GM23338 (cell line): Measurements from ENCODE around the gene ADAMTSL2. TPM values are rescaled to one million over a fixed set of nuclear protein-coding genes. Genes with fewer than 3 reads are reported as not detected.
A peak's percentile ranks its signal among the peaks of the same experiment; 100 is the strongest.

Experiments used
- ATAC-seq: fragments of 200-7000 bp; cut with Tn5 transposase; 3 replicates; pipeline ENCODE4 v1.9.1; 2020
- DNase-seq: peaks from one replicate; pipeline ENCODE4 v3.0.0-alpha.2; 2015; ENCODE audit warnings: low spot score
- H2AFZ ChIP-seq: fragments of 200-600 bp; sonication (generic); 2 replicates; pipeline ENCODE4 v1.8.0; 2016; ENCODE audit warnings: antibody characterized with exemption, mild to moderate bottlenecking, moderate library complexity
- H3F3A ChIP-seq: fragments of 200-600 bp; sonication (generic); replicated peaks from 2 replicates; pipeline ENCODE4 v1.8.0; 2017; ENCODE audit warnings: antibody characterized with exemption, mixed run types, low read depth
- H3K27ac ChIP-seq: fragments of 200-600 bp; sonication (generic); 2 replicates; pipeline ENCODE4 v1.6.1; 2016; ENCODE audit warnings: low read depth
- H3K27me3 ChIP-seq: fragments of 200-600 bp; sonication (generic); 2 replicates; pipeline ENCODE4 v1.8.0; 2016; ENCODE audit warnings: mild to moderate bottlenecking, mixed run types, moderate library complexity; ENCODE audit not compliant: insufficient read depth
- H3K36me3 ChIP-seq: fragments of 200-600 bp; sonication (generic); 2 replicates; pipeline ENCODE4 v1.8.0; 2016; ENCODE audit warnings: mild to moderate bottlenecking; ENCODE audit not compliant: insufficient read depth
- H3K4me1 ChIP-seq: fragments of 200-600 bp; sonication (generic); 2 replicates; pipeline ENCODE4 v1.8.0; 2016; ENCODE audit warnings: mild to moderate bottlenecking, moderate library complexity; ENCODE audit not compliant: insufficient read depth
- H3K4me2 ChIP-seq: fragments of 200-600 bp; sonication (generic); 2 replicates; pipeline ENCODE4 v1.7.1; 2017; ENCODE audit warnings: mixed run types
- H3K4me3 ChIP-seq: fragments of 200-600 bp; sonication (generic); 2 replicates; pipeline ENCODE4 v1.6.1; 2016; ENCODE audit warnings: mixed run types
- H3K79me2 ChIP-seq: fragments of 200-600 bp; sonication (generic); replicated peaks from 2 replicates; pipeline ENCODE4 v1.8.0; 2017; ENCODE audit warnings: mild to moderate bottlenecking; ENCODE audit not compliant: insufficient read depth
- H3K9me2 ChIP-seq: fragments of 200-600 bp; sonication (generic); 2 replicates; pipeline ENCODE4 v1.8.0; 2017; ENCODE audit not compliant: insufficient read depth
- H4K20me1 ChIP-seq: fragments of 200-600 bp; sonication (generic); replicated peaks from 2 replicates; pipeline ENCODE4 v1.8.0; 2017; ENCODE audit warnings: mild to moderate bottlenecking; ENCODE audit not compliant: insufficient read depth
- H3K27ac Mint-ChIP-seq: 2 replicates; pipeline ENCODE4 v1.8.0; 2020; ENCODE audit warnings: inconsistent platforms, mild to moderate bottlenecking, moderate library complexity, mixed read lengths
- H3K27me3 Mint-ChIP-seq: 3 replicates; pipeline ENCODE4 v1.8.0; 2022; ENCODE audit warnings: low read depth, mild to moderate bottlenecking, moderate library complexity, mixed read lengths, inconsistent platforms; ENCODE audit not compliant: insufficient read depth, poor library complexity
- H3K36me3 Mint-ChIP-seq: 3 replicates; pipeline ENCODE4 v1.8.0; 2021; ENCODE audit warnings: low read depth, mild to moderate bottlenecking, inconsistent platforms, moderate library complexity, mixed read lengths
- H3K4me1 Mint-ChIP-seq: 3 replicates; pipeline ENCODE4 v1.8.0; 2020; ENCODE audit warnings: mild to moderate bottlenecking, inconsistent platforms, mixed read lengths
- H3K4me3 Mint-ChIP-seq: 3 replicates; pipeline ENCODE4 v1.8.0; 2021; ENCODE audit warnings: moderate library complexity, mild to moderate bottlenecking, inconsistent platforms, mixed read lengths
- H3K9me3 Mint-ChIP-seq: 3 replicates; pipeline ENCODE4 v1.8.0; 2020; ENCODE audit warnings: moderate library complexity, mild to moderate bottlenecking, inconsistent platforms, mixed read lengths
- CREB1 ChIP-seq: fragments of 250-450 bp; sonication (Bioruptor Pico); IDR thresholded peaks from 2 replicates; pipeline ENCODE4 v1.5.0; 2020; ENCODE audit warnings: low read depth, mild to moderate bottlenecking, moderate library complexity
- CTCF ChIP-seq, 2 experiments: fragments of 200-600 bp in 1 of 2; sonication (generic) in 1 of 2; conservative IDR thresholded peaks; 2 replicates each; pipeline versions ENCODE4 v1.5.1 to v1.6.1; 2016 to 2017; ENCODE audit warnings: antibody characterized with exemption in 2 of 2, low read depth in 2 of 2, mild to moderate bottlenecking in 2 of 2, moderate library complexity in 1 of 2
- ETS1 ChIP-seq: IDR thresholded peaks from 2 replicates; pipeline ENCODE4 v1.6.1; 2016; ENCODE audit warnings: antibody characterized with exemption
- EZH2 ChIP-seq: fragments of 200-600 bp; sonication (generic); IDR thresholded peaks from one replicate; pipeline ENCODE4 v1.8.0; 2017; ENCODE audit warnings: antibody characterized with exemption, mild to moderate bottlenecking, low read depth; ENCODE audit not compliant: unreplicated experiment
- EZH2phosphoT487 ChIP-seq: fragments of 200-600 bp; sonication (generic); IDR thresholded peaks from one replicate; pipeline ENCODE4 v1.8.1; 2018; ENCODE audit warnings: antibody characterized with exemption; ENCODE audit not compliant: unreplicated experiment
- JUNB ChIP-seq: IDR thresholded peaks from one replicate; pipeline ENCODE4 v1.6.1; 2016; ENCODE audit warnings: antibody characterized with exemption; ENCODE audit not compliant: unreplicated experiment
- NANOG ChIP-seq: IDR thresholded peaks from 2 replicates; pipeline ENCODE4 v1.6.1; 2016; ENCODE audit warnings: antibody characterized with exemption, borderline replicate concordance
- POLR2AphosphoS5 ChIP-seq: IDR thresholded peaks from 2 replicates; pipeline ENCODE4 v1.6.1; 2016; ENCODE audit warnings: antibody characterized with exemption, low read depth
- REST ChIP-seq: IDR thresholded peaks from one replicate; pipeline ENCODE4 v1.6.1; 2018; ENCODE audit warnings: antibody characterized with exemption; ENCODE audit not compliant: unreplicated experiment
- STAT1 ChIP-seq: IDR thresholded peaks from one replicate; pipeline ENCODE4 v1.6.1; 2016; ENCODE audit warnings: antibody characterized with exemption; ENCODE audit not compliant: unreplicated experiment
- ZNF114 ChIP-seq: fragments of 250-450 bp; sonication (Bioruptor Pico); IDR thresholded peaks from 2 replicates; pipeline ENCODE4 v1.5.0; 2020; ENCODE audit warnings: mild to moderate bottlenecking, moderate library complexity
- ZNF331 ChIP-seq: fragments of 250-450 bp; sonication (Bioruptor Pico); IDR thresholded peaks from 2 replicates; pipeline ENCODE4 v1.5.0; 2020; ENCODE audit warnings: low read depth, mild to moderate bottlenecking, moderate library complexity
- ZNF462 ChIP-seq: fragments of 250-450 bp; sonication (Bioruptor Pico); IDR thresholded peaks from 2 replicates; pipeline ENCODE4 v1.5.0; 2020; ENCODE audit warnings: mild to moderate bottlenecking, moderate library complexity
- polyA plus RNA-seq: library from polyadenylated mRNA; unstranded; fragments of >200 nt; fragmentation: Nextera tagmentation; extraction: Ambion mirVana; gene quantifications from 2 replicates; pipeline ENCODE4 v1.2.1, GENCODE V29; 2016
- total RNA-seq: library from RNA; depleted of rRNA; stranded (reverse); fragments of >200 nt; shearing (Covaris generic); gene quantifications from 2 replicates; pipeline ENCODE4 v1.2.3, GENCODE V29; 2014

The ADAMTSL2 gene
- total and polyA plus RNA-seq, 2 experiments from 2014 or later: 0.15 to 0.66 TPM

- no peak overlapping the region; the same call in 2 of the 3 replicates for H3K4me3 Mint-ChIP-seq
- peaks cover 9% of the 10 kb centered on the region; the same call in 2 of the 3 replicates for H3K4me1 Mint-ChIP-seq
Observed at GRCh38 chr9:133597316-133597957, 62.9 kb downstream of the ADAMTSL2 start.

More at GRCh38 chr9:133597316-133597957, 62.9 kb downstream of the ADAMTSL2 start:
- no peak overlapping the region for H3K4me2 ChIP-seq
- no peak overlapping the region for H2AFZ ChIP-seq
- TF ChIP-seq NANOG (no peak), CREB1 (CRISPR knock-in tag) (no peak), JUNB (no peak), ZNF114 (CRISPR knock-in tag) (no peak), EZH2 (no peak), STAT1 (no peak), EZH2phosphoT487 (no peak), ZNF462 (CRISPR knock-in tag) (no peak), POLR2AphosphoS5 (no peak), REST (no peak), ETS1 (no peak), ZNF331 (no peak), CTCF (conservative IDR thresholded peaks at IDR 0.05; ENCODE audit: low read depth in 2 of 2) (no peak)
- ATAC-seq (no peak), DNase-seq (peak; percentile 53)
- H3K36me3 Mint-ChIP-seq: peaks cover 14% of the 10 kb centered on the region
- peaks cover 6% of the 10 kb centered on the region; the same call in 1 of the 2 replicates for H3F3A ChIP-seq
- no peak overlapping the region for H3K4me3 ChIP-seq
- H3K27ac Mint-ChIP-seq: no peak overlapping the region
- H3K27me3 Mint-ChIP-seq: peaks cover 7% of the 10 kb centered on the region
- peaks cover 37% of the 10 kb centered on the region for H3K9me3 Mint-ChIP-seq
- no peak overlapping the region for H3K27ac ChIP-seq
- no peaks in the 10 kb centered on the region for H3K36me3 ChIP-seq
- no peaks in the 10 kb centered on the region for H3K27me3 ChIP-seq
- H3K79me2 ChIP-seq: no peaks in the 10 kb centered on the region
- H3K9me2 ChIP-seq: no peaks in the 10 kb centered on the region
- no peaks in the 10 kb centered on the region for H3K4me1 ChIP-seq
- no peaks in the 10 kb centered on the region for H4K20me1 ChIP-seq
